ENCODE measurements around the gene FAM181A.

Gene FAM181A

DNA sequence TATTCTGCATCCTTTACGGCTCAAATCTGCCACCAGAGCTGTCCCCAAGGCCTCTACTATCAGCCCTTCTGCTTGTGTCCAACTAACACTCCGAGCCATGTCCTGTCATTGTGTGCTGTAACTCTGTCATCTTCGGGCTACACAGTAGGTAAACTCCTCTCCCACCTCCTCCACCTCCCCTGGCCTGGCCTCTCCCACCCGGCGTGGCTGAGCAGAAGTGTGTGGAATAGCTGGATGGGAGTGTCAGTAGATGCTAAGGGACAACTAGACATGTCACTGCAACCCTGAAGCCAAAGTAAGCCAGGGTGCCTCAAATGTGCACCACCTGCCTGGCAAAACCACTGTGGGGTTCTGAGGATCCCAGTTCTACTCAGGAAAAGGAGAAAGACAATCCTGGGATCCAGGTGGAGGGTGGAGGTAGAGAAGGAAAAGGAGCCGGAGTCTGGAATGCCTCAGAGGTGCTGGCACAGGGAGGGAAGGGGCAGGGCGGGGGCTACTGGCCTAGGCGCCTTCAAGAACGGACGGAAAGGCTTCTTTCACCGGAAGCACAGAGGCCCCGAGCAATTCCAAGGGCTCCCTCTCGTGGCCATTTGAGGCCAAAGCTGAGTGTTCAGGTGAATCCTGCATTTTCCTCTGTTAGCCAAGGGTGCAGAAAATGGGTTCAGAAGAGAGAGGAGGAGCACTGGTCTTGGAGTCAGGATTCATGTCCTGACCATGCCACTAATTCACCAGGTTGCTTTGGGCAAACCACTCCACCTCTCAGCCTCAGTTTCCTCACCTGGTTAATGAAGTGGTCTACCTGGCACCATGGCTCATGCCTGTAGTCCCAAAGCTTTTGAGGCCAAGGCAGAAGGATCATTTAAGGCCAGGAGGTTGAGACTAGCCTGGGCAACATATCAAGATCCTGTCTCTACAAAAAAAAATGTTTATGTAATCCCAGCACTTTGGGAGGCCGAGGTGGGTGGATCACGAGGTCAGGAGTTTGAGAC, 20.5 kb upstream of the FAM181A start:
- Histone ChIP-seq H4K20me1 (ENCODE audit: insufficient read depth, low read length) (no peaks in the 10 kb centered on the region), H3K4me3 (ENCODE audit: low read depth in 1 of 2, low read length in 2 of 2) (no peak overlapping the region), H2AFZ (ENCODE audit: low read depth, low read length) (no peak overlapping the region), H3K9ac (ENCODE audit: low read depth, low read length) (no peak overlapping the region), H3K79me2 (ENCODE audit: insufficient read depth, low read length) (no peaks in the 10 kb centered on the region), H3K27me3 (ENCODE audit: insufficient read depth, low read length, poor library complexity) (no peaks in the 10 kb centered on the region), H3K4me1 (ENCODE audit: insufficient read depth, low read length) (no peaks in the 10 kb centered on the region), H3K9me3 (ENCODE audit: insufficient read depth, low read length, severe bottlenecking) (no peaks in the 10 kb centered on the region), H3K36me3 (ENCODE audit: insufficient read depth, low read length) (no peaks in the 10 kb centered on the region), H3K4me2 (ENCODE audit: insufficient read depth, low read length) (no peak overlapping the region), H3K27ac (ENCODE audit: low read length) (no peak overlapping the region)
- TF ChIP-seq, protein P1, sequence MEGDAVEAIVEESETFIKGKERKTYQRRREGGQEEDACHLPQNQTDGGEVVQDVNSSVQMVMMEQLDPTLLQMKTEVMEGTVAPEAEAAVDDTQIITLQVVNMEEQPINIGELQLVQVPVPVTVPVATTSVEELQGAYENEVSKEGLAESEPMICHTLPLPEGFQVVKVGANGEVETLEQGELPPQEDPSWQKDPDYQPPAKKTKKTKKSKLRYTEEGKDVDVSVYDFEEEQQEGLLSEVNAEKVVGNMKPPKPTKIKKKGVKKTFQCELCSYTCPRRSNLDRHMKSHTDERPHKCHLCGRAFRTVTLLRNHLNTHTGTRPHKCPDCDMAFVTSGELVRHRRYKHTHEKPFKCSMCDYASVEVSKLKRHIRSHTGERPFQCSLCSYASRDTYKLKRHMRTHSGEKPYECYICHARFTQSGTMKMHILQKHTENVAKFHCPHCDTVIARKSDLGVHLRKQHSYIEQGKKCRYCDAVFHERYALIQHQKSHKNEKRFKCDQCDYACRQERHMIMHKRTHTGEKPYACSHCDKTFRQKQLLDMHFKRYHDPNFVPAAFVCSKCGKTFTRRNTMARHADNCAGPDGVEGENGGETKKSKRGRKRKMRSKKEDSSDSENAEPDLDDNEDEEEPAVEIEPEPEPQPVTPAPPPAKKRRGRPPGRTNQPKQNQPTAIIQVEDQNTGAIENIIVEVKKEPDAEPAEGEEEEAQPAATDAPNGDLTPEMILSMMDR (IDR thresholded peaks at IDR 0.05; ENCODE audit: borderline replicate concordance, extremely low read depth, low read length, poor library complexity, severe bottlenecking): peak; percentile 78
- TF ChIP-seq EZH2 (IDR thresholded peaks at IDR 0.05; ENCODE audit: borderline replicate concordance, low read depth, low read length, severe bottlenecking): no peak
- ATAC-seq (ENCODE audit: insufficient read depth, low read depth): peak; percentile 77
- peak; percentile 55 for DNase-seq

- Histone ChIP-seq H4K20me1 (ENCODE audit: insufficient read depth, low read length) (no peaks in the 10 kb centered on the region), H3K27me3 (ENCODE audit: insufficient read depth, low read length, poor library complexity) (no peaks in the 10 kb centered on the region), H3K4me1 (ENCODE audit: insufficient read depth, low read length) (no peaks in the 10 kb centered on the region), H2AFZ (ENCODE audit: low read depth, low read length) (no peak overlapping the region), H3K9me3 (ENCODE audit: insufficient read depth, low read length, severe bottlenecking) (no peaks in the 10 kb centered on the region), H3K27ac (ENCODE audit: low read length) (no peak overlapping the region), H3K9ac (ENCODE audit: low read depth, low read length) (no peak overlapping the region), H3K79me2 (ENCODE audit: insufficient read depth, low read length) (no peaks in the 10 kb centered on the region), H3K4me2 (ENCODE audit: insufficient read depth, low read length) (no peak overlapping the region), H3K36me3 (ENCODE audit: insufficient read depth, low read length) (no peaks in the 10 kb centered on the region), H3K4me3 (ENCODE audit: low read depth in 1 of 2, low read length in 2 of 2) (no peak overlapping the region)
- DNase-seq (no peak), ATAC-seq (ENCODE audit: insufficient read depth, low read depth) (no peak)
- TF ChIP-seq EZH2 (IDR thresholded peaks at IDR 0.05; ENCODE audit: borderline replicate concordance, low read depth, low read length, severe bottlenecking): no peak
- TF ChIP-seq, protein P1 (IDR thresholded peaks at IDR 0.05; ENCODE audit: borderline replicate concordance, extremely low read depth, low read length, poor library complexity, severe bottlenecking): no peak
Measured at GRCh38 chr14:93909429-93910128, 17.6 kb upstream of the FAM181A start.

DNA sequence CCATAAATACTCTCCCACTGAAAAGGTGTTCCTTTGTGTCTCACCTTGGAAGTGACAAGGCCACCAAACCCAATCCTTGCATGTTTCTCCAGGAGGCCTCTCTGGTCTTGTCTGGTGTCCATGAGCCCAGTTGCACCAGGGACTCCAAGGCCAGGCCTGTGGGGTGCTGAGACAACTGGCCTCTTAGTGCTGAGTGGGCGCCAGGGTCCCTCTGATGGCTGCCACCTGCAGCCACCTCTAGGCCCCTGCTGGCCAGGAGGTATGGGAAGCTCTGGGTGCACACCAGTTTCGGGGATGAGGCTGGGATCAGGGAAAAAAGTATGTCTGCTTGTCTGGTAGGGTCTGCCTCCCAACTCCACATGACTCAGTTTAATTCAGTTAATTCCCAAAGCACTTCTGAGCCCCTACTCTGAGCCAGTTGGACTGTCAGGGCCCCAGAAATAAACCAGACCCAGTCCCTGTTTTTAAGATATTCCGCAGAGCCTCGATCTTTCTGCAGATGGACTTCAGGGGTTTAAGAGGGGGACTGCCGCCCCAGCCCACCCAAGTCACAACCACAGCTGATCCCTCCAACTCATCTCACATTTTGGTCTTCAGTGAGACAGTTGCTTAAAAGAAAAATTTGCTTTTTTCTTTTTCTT, 15.0 kb upstream of the FAM181A start:
- Histone ChIP-seq H3K9ac (ENCODE audit: low read depth, low read length) (no peak overlapping the region), H3K27me3 (ENCODE audit: insufficient read depth, low read length, poor library complexity) (no peaks in the 10 kb centered on the region), H3K4me1 (ENCODE audit: insufficient read depth, low read length) (no peaks in the 10 kb centered on the region), H3K36me3 (ENCODE audit: insufficient read depth, low read length) (no peaks in the 10 kb centered on the region), H3K27ac (ENCODE audit: low read length) (no peak overlapping the region), H3K4me2 (ENCODE audit: insufficient read depth, low read length) (no peak overlapping the region), H2AFZ (ENCODE audit: low read depth, low read length) (no peak overlapping the region), H3K79me2 (ENCODE audit: insufficient read depth, low read length) (no peaks in the 10 kb centered on the region), H3K4me3 (ENCODE audit: low read depth in 1 of 2, low read length in 2 of 2) (no peak overlapping the region), H3K9me3 (ENCODE audit: insufficient read depth, low read length, severe bottlenecking) (no peaks in the 10 kb centered on the region), H4K20me1 (ENCODE audit: insufficient read depth, low read length) (no peaks in the 10 kb centered on the region)
- no peak for DNase-seq
- no peak for ATAC-seq (ENCODE audit: insufficient read depth, low read depth)
- no peak for TF ChIP-seq EZH2 (IDR thresholded peaks at IDR 0.05; ENCODE audit: borderline replicate concordance, low read depth, low read length, severe bottlenecking)
- TF ChIP-seq, protein P1 (IDR thresholded peaks at IDR 0.05; ENCODE audit: borderline replicate concordance, extremely low read depth, low read length, poor library complexity, severe bottlenecking): no peak

Measured in DND-41 (cell line).